HepG2 (cell line): Measurements from ENCODE around the gene CALY. TPM values are rescaled to one million over a fixed set of nuclear protein-coding genes. Genes with fewer than 3 reads are reported as not detected.

Source experiments
- FOXA3 ChIP-seq: IDR thresholded peaks from 2 replicates; pipeline ENCODE4 v1.6.1; 2016; ENCODE audit warnings: missing genetic modification reagents, missing compliant biosample characterization
- FOXJ3 ChIP-seq: sonication (generic); formaldehyde crosslinking; IDR thresholded peaks from 2 replicates; pipeline ENCODE4 v1.4.0; 2020; ENCODE audit warnings: missing genetic modification reagents, mild to moderate bottlenecking, borderline replicate concordance
- KDM3A ChIP-seq: IDR thresholded peaks from 2 replicates; pipeline ENCODE4 v1.6.1; 2018; ENCODE audit warnings: low read depth, missing compliant biosample characterization
- KLF6 ChIP-seq: IDR thresholded peaks from 2 replicates; pipeline ENCODE4 v1.8.0; 2016; ENCODE audit warnings: missing biosample characterization, missing genetic modification reagents
- NR2F6 ChIP-seq, 2 experiments: IDR thresholded peaks; 2 replicates each; pipeline ENCODE4 v1.6.1; 2016; ENCODE audit warnings: antibody characterized with exemption in 1 of 2, mild to moderate bottlenecking in 1 of 2
- SIN3B ChIP-seq: fragments of 150-350 bp; IDR thresholded peaks from 2 replicates; pipeline ENCODE4 v1.6.1; 2014; ENCODE audit warnings: low read length
- SOX6 ChIP-seq, 2 experiments: fragments of 450-650 bp in 1 of 2; sonication (generic) in 1 of 2; formaldehyde crosslinking in 1 of 2; IDR thresholded peaks; 2 replicates each; pipeline versions ENCODE4 v1.4.0 to v1.6.1; 2017 to 2020; ENCODE audit warnings: antibody characterized with exemption in 1 of 2, mild to moderate bottlenecking in 1 of 2, missing genetic modification reagents in 1 of 2
- SP140L ChIP-seq: sonication (generic); formaldehyde crosslinking; IDR thresholded peaks from 2 replicates; pipeline ENCODE4 v1.4.0; 2020; ENCODE audit warnings: missing genetic modification reagents, borderline replicate concordance
- XRCC5 ChIP-seq: fragments of 200-400 bp; formaldehyde crosslinking; optimal IDR thresholded peaks from 2 replicates; pipeline ENCODE3; 2017; ENCODE audit warnings: mild to moderate bottlenecking, low read length
- ZFP36L1 ChIP-seq: sonication (generic); formaldehyde crosslinking; IDR thresholded peaks from 2 replicates; pipeline ENCODE4 v1.8.0; 2022; ENCODE audit warnings: mild to moderate bottlenecking, missing genetic modification reagents, moderate library complexity
- ZMAT3 ChIP-seq: sonication (generic); formaldehyde crosslinking; conservative IDR thresholded peaks from 2 replicates; pipeline ENCODE4 v1.7.0; 2021; ENCODE audit warnings: missing genetic modification reagents
- ZNF225 ChIP-seq: sonication (generic); formaldehyde crosslinking; IDR thresholded peaks from 2 replicates; pipeline ENCODE4 v1.4.0; 2020; ENCODE audit warnings: mild to moderate bottlenecking, missing genetic modification reagents
- ZNF263 ChIP-seq: sonication (generic); formaldehyde crosslinking; IDR thresholded peaks from 2 replicates; pipeline ENCODE4 v1.4.0; 2020; ENCODE audit warnings: missing genetic modification reagents
- ZNF331 ChIP-seq: sonication (generic); formaldehyde crosslinking; IDR thresholded peaks from 2 replicates; pipeline ENCODE4 v1.4.0; 2020; ENCODE audit warnings: missing genetic modification reagents
- ZSCAN25 ChIP-seq: sonication (generic); formaldehyde crosslinking; IDR thresholded peaks from 2 replicates; pipeline ENCODE4 v1.8.0; 2022; ENCODE audit warnings: mild to moderate bottlenecking, missing genetic modification reagents
- polyA plus RNA-seq, 8 experiments: library from polyadenylated mRNA; depleted of rRNA in 3 of 8; stranded (reverse) in 7 of 8; unstranded in 1 of 8; fragments of >200 nt; fragmentation: Illumina TruSeq in 4 of 8; extraction: Trizol in 4 of 8; gene quantifications; 2 replicates each; pipeline versions ENCODE4 v1.2.1 to v1.2.3, GENCODE V29; 2011 to 2016; ENCODE audit warnings: low read depth in 4 of 8, missing spikeins in 1 of 8, mixed read lengths in 1 of 8; ENCODE audit not compliant: insufficient read depth in 1 of 8
- total RNA-seq, 5 experiments: library from RNA; depleted of rRNA; stranded (reverse); fragments of >200 nt; fragmentation: Illumina TruSeq; extraction: Trizol; gene quantifications; 2 replicates each; pipeline ENCODE4 v1.2.3, GENCODE V29; 2016; ENCODE audit warnings: low read depth in 1 of 5
- TF ChIP-seq, protein P1 (sequence below): sonication (generic); formaldehyde crosslinking; IDR thresholded peaks from 2 replicates; pipeline ENCODE4 v1.8.1; 2023; ENCODE audit warnings: mild to moderate bottlenecking, moderate library complexity, missing genetic modification reagents
- TF ChIP-seq, protein P2 (sequence below): sonication (generic); formaldehyde crosslinking; IDR thresholded peaks from 2 replicates; pipeline ENCODE4 v1.4.0; 2020; ENCODE audit warnings: missing genetic modification reagents
- TF ChIP-seq, protein P3 (sequence below): sonication (generic); formaldehyde crosslinking; IDR thresholded peaks from 2 replicates; pipeline ENCODE4 v1.5.1; 2020; ENCODE audit warnings: mild to moderate bottlenecking, missing genetic modification reagents, borderline replicate concordance

Gene CALY
- total and polyA plus RNA-seq, 2 of the 13 experiments (the other 11 are each of a cell fraction or from before 2014, with no cell fraction given) = 0.08 TPM; not detected in 1

DNA sequence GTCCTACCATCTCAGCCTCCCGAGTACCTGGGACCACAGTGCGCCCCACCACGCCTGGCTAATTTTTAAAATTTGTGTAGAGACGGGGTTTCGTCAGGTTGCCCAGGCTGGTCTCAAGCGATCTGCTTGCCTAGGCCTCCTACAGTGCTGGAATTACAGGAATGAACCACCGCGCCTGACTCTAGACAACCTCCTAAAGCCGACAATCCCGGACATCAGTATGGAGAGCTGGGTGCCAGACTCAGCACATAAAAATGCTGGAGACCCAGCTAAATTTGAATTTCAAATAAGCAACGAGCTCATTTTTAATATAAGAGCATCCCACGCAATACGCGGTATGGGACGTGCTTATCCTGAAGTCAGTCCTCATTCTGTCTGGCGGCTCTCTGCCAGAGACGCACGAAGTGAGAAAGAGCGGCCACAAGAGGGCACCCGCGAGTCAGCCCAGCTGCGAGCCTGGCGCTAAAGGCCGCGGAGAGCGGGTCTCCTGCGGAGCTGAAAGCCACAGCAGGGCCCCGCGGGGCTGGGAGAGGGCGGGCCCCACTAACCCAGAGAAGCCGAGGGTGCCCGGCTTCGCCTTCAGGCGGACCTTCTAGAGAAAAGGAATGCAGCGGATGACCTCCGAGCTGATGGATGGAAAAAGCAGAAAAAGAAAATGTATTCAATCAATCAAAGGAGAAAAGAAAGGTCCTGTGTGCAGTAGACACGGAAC, 7.0 kb downstream of the CALY start (continued):
- TF ChIP-seq KLF6 (CRISPR knock-in tag) = 0 out of 2 replicates have a peak, but pooled peaks have one; percentile 38
- 0 out of 2 replicates have a peak, but pooled peaks have one; percentile 22 for TF ChIP-seq FOXA3
- peak; percentile 18; the same call in 1 of the 2 replicates for TF ChIP-seq FOXJ3 (CRISPR knock-in tag)
- no peak for TF ChIP-seq ZNF225 (CRISPR knock-in tag)
- TF ChIP-seq ZMAT3 = no peak
- TF ChIP-seq SOX6 (IDR thresholded peaks at IDR 0.05) = no peak
- TF ChIP-seq SOX6 (CRISPR knock-in tag; IDR thresholded peaks at IDR 0.05) = 0 out of 2 replicates have a peak, but pooled peaks have one; percentile 8
- TF ChIP-seq, protein P1, sequence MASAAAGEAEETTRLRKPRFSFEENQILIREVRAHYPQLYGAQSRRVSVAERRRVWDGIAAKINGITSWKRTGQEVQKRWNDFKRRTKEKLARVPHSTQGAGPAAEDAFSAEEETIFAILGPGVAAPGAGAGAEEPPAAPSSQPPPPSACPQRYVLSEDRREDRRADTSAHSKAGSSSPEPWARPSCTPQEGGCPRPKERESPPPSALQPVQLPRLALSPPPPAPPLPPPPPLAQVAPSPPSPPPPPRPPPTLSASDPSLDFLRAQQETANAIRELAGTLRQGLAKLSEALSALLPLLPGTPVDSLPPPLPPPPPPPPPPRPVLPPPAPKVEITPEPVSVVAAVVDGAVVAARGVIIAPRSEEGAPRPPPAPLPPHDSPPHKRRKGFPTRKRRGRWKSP = peak; percentile 88
- TF ChIP-seq ZNF331 = peak; percentile 51; the same call in 1 of the 2 replicates
- no peak for TF ChIP-seq SP140L (CRISPR knock-in tag)
- TF ChIP-seq, protein P2, sequence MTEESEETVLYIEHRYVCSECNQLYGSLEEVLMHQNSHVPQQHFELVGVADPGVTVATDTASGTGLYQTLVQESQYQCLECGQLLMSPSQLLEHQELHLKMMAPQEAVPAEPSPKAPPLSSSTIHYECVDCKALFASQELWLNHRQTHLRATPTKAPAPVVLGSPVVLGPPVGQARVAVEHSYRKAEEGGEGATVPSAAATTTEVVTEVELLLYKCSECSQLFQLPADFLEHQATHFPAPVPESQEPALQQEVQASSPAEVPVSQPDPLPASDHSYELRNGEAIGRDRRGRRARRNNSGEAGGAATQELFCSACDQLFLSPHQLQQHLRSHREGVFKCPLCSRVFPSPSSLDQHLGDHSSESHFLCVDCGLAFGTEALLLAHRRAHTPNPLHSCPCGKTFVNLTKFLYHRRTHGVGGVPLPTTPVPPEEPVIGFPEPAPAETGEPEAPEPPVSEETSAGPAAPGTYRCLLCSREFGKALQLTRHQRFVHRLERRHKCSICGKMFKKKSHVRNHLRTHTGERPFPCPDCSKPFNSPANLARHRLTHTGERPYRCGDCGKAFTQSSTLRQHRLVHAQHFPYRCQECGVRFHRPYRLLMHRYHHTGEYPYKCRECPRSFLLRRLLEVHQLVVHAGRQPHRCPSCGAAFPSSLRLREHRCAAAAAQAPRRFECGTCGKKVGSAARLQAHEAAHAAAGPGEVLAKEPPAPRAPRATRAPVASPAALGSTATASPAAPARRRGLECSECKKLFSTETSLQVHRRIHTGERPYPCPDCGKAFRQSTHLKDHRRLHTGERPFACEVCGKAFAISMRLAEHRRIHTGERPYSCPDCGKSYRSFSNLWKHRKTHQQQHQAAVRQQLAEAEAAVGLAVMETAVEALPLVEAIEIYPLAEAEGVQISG (CRISPR knock-in tag) = 0 out of 2 replicates have a peak, but pooled peaks have one; percentile 31
- no peak for TF ChIP-seq NR2F6 (IDR thresholded peaks at IDR 0.05)
- TF ChIP-seq NR2F6 (CRISPR knock-in tag; IDR thresholded peaks at IDR 0.05) = 0 out of 2 replicates have a peak, but pooled peaks have one; percentile 41
- TF ChIP-seq XRCC5 = peak; percentile 61
- TF ChIP-seq, protein P3, sequence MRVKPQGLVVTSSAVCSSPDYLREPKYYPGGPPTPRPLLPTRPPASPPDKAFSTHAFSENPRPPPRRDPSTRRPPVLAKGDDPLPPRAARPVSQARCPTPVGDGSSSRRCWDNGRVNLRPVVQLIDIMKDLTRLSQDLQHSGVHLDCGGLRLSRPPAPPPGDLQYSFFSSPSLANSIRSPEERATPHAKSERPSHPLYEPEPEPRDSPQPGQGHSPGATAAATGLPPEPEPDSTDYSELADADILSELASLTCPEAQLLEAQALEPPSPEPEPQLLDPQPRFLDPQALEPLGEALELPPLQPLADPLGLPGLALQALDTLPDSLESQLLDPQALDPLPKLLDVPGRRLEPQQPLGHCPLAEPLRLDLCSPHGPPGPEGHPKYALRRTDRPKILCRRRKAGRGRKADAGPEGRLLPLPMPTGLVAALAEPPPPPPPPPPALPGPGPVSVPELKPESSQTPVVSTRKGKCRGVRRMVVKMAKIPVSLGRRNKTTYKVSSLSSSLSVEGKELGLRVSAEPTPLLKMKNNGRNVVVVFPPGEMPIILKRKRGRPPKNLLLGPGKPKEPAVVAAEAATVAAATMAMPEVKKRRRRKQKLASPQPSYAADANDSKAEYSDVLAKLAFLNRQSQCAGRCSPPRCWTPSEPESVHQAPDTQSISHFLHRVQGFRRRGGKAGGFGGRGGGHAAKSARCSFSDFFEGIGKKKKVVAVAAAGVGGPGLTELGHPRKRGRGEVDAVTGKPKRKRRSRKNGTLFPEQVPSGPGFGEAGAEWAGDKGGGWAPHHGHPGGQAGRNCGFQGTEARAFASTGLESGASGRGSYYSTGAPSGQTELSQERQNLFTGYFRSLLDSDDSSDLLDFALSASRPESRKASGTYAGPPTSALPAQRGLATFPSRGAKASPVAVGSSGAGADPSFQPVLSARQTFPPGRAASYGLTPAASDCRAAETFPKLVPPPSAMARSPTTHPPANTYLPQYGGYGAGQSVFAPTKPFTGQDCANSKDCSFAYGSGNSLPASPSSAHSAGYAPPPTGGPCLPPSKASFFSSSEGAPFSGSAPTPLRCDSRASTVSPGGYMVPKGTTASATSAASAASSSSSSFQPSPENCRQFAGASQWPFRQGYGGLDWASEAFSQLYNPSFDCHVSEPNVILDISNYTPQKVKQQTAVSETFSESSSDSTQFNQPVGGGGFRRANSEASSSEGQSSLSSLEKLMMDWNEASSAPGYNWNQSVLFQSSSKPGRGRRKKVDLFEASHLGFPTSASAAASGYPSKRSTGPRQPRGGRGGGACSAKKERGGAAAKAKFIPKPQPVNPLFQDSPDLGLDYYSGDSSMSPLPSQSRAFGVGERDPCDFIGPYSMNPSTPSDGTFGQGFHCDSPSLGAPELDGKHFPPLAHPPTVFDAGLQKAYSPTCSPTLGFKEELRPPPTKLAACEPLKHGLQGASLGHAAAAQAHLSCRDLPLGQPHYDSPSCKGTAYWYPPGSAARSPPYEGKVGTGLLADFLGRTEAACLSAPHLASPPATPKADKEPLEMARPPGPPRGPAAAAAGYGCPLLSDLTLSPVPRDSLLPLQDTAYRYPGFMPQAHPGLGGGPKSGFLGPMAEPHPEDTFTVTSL = no peak
- TF ChIP-seq KDM3A (CRISPR knock-in tag) = 0 out of 2 replicates have a peak, but pooled peaks have one; percentile 56
- TF ChIP-seq ZSCAN25 (CRISPR knock-in tag) = peak; percentile 36; the same call in 1 of the 2 replicates
- no peak for TF ChIP-seq SIN3B
- 0 out of 2 replicates have a peak, but pooled peaks have one; percentile 26 for TF ChIP-seq ZNF263
- no peak for TF ChIP-seq ZFP36L1 (CRISPR knock-in tag)
